GM12878 (cell line): ENCODE data around the gene ZNF530. TPM values are rescaled to one million over a fixed set of nuclear protein-coding genes. Genes with fewer than 3 reads are reported as not detected.

Experiments
- CTCF ChIP-seq, 3 experiments: IDR thresholded peaks in 2 of 3; conservative IDR thresholded peaks in 1 of 3; 2 replicates each; pipeline ENCODE4 v1.5.1; 2011; ENCODE audit warnings: low read depth in 3 of 3, low read length in 3 of 3, mild to moderate bottlenecking in 3 of 3, control low read depth in 2 of 3, moderate library complexity in 2 of 3, inconsistent platforms in 1 of 3, mixed read lengths in 1 of 3; ENCODE audit not compliant: control insufficient read depth in 2 of 3, insufficient read depth in 1 of 3; ENCODE audit errors: extremely low read depth in 1 of 3
- E4F1 ChIP-seq: fragments of 450-650 bp; IDR thresholded peaks from 2 replicates; pipeline ENCODE4 v1.6.1; 2018; ENCODE audit warnings: borderline replicate concordance, mild to moderate bottlenecking; ENCODE audit not compliant: partially characterized antibody
- EED ChIP-seq: sonication (generic); IDR thresholded peaks from 2 replicates; pipeline ENCODE4 v1.6.1; 2016; ENCODE audit warnings: antibody characterized with exemption, low read depth
- EP300 ChIP-seq, 2 experiments: fragments of 150-350 bp in 1 of 2; IDR thresholded peaks; 2 replicates each; pipeline ENCODE4 v1.6.1; 2011 to 2012; ENCODE audit warnings: low read depth in 2 of 2, low read length in 2 of 2, borderline replicate concordance in 1 of 2, improper control_type of control experiment in 1 of 2, inconsistent platforms in 1 of 2; ENCODE audit not compliant: control insufficient read depth in 1 of 2
- FOS ChIP-seq: IDR thresholded peaks from 3 replicates; pipeline ENCODE4 v1.6.1; 2011; ENCODE audit warnings: borderline replicate concordance; ENCODE audit not compliant: insufficient read length; ENCODE audit errors: extremely low read depth
- KLF5 ChIP-seq: fragments of 450-650 bp; IDR thresholded peaks from 2 replicates; pipeline ENCODE4 v1.6.1; 2014; ENCODE audit warnings: mild to moderate bottlenecking; ENCODE audit not compliant: partially characterized antibody
- MTA3 ChIP-seq: IDR thresholded peaks from 2 replicates; pipeline ENCODE4 v1.6.1; 2012; ENCODE audit warnings: low read length, inconsistent platforms, borderline replicate concordance
- NFYB ChIP-seq: IDR thresholded peaks from 2 replicates; pipeline ENCODE4 v1.6.1; 2011; ENCODE audit warnings: low read depth, mild to moderate bottlenecking, low read length, improper control_type of control experiment, moderate library complexity; ENCODE audit not compliant: insufficient read depth
- NR2C1 ChIP-seq: fragments of 450-650 bp; IDR thresholded peaks from 2 replicates; pipeline ENCODE4 v1.6.1; 2017; ENCODE audit warnings: antibody characterized with exemption, mild to moderate bottlenecking, moderate library complexity
- NR2F1 ChIP-seq: fragments of 450-650 bp; conservative IDR thresholded peaks from 2 replicates; pipeline ENCODE4 v1.6.1; 2017; ENCODE audit warnings: mild to moderate bottlenecking
- PKNOX1 ChIP-seq: fragments of 450-650 bp; IDR thresholded peaks from 2 replicates; pipeline ENCODE4 v1.6.1; 2016; ENCODE audit warnings: mild to moderate bottlenecking
- POLR2AphosphoS2 ChIP-seq: IDR thresholded peaks from 2 replicates; pipeline ENCODE4 v1.6.1; 2011; ENCODE audit warnings: low read depth, mild to moderate bottlenecking, low read length, improper control_type of control experiment, moderate library complexity
- POLR2AphosphoS5 ChIP-seq: IDR thresholded peaks from 2 replicates; pipeline ENCODE4 v1.6.1; 2011; ENCODE audit warnings: mild to moderate bottlenecking, low read length, inconsistent platforms
- POU2F2 ChIP-seq: IDR thresholded peaks from 3 replicates; pipeline ENCODE4 v1.6.1; 2011; ENCODE audit warnings: low read depth, mild to moderate bottlenecking, low read length, borderline replicate concordance
- RBBP5 ChIP-seq: fragments of 200-600 bp; sonication (generic); conservative IDR thresholded peaks from 2 replicates; pipeline ENCODE4 v1.6.1; 2016
- SIN3A ChIP-seq: IDR thresholded peaks from 2 replicates; pipeline ENCODE4 v1.6.1; 2012; ENCODE audit warnings: low read depth, low read length, improper control_type of control experiment
- SP1 ChIP-seq: IDR thresholded peaks from one replicate; pipeline ENCODE4 v1.6.1; 2011; ENCODE audit warnings: low read depth, low read length
- SPI1 ChIP-seq: IDR thresholded peaks from 2 replicates; pipeline ENCODE4 v1.6.1; 2011; ENCODE audit warnings: low read depth, mild to moderate bottlenecking, low read length, moderate library complexity, borderline replicate concordance; ENCODE audit not compliant: insufficient read depth
- SUZ12 ChIP-seq: fragments of 200-600 bp; sonication (generic); IDR thresholded peaks from one replicate; pipeline ENCODE4 v1.6.1; 2018; ENCODE audit warnings: antibody characterized with exemption, mild to moderate bottlenecking; ENCODE audit not compliant: unreplicated experiment
- YY1 ChIP-seq: IDR thresholded peaks from 2 replicates; pipeline ENCODE4 v1.6.1; 2011; ENCODE audit warnings: low read depth, mild to moderate bottlenecking, low read length
- polyA plus RNA-seq, 11 experiments: library from polyadenylated mRNA; depleted of rRNA in 4 of 11; unstranded in 6 of 11; stranded (reverse) in 5 of 11; fragments of >200 nt; fragmentation: Nextera tagmentation in 4 of 11; fragmentation: Illumina TruSeq in 1 of 11; extraction: Ambion mirVana in 4 of 11; extraction: Trizol in 1 of 11; gene quantifications; 1 replicate in 1 of 11; 2 replicates in 10 of 11; pipeline versions ENCODE4 v1.2.1 to v1.2.3, GENCODE V29; 2011 to 2016; ENCODE audit warnings: inconsistent platforms in 2 of 11, missing spikeins in 2 of 11, low read depth in 1 of 11
- total RNA-seq, 4 experiments: library from RNA; depleted of rRNA in 3 of 4; stranded (reverse); fragments of >200 nt in 3 of 4; fragmentation: Illumina TruSeq in 1 of 4; extraction: Trizol in 1 of 4; gene quantifications; 2 replicates each; pipeline versions ENCODE4 v1.2.1 to v1.2.3, GENCODE V29; 2013 to 2021
- TF ChIP-seq, protein P1 (sequence below): IDR thresholded peaks from 2 replicates; pipeline ENCODE4 v1.6.1; 2011; ENCODE audit warnings: mild to moderate bottlenecking, low read depth, low read length, moderate library complexity; ENCODE audit not compliant: insufficient replicate concordance

Gene ZNF530
- total and polyA plus RNA-seq, 10 of the 15 experiments (the other 5 are each of a cell fraction or from before 2014, with no cell fraction given): 1.9 to 9.3 (median 6.6) TPM

GRCh38 chr19:57632987-57633831 is 33.5 kb downstream of the ZNF530 start, which contains the start of gene ZNF211 (continued):
- TF ChIP-seq E4F1 (peak; percentile 67), YY1 (peak; percentile 90), RBBP5 (0 out of 2 replicates have a peak, but pooled peaks have one; percentile 48), EED (no peak), NR2C1 (peak; percentile 71), CTCF (IDR thresholded peaks at IDR 0.05 in 2 of 3, conservative IDR thresholded peaks at IDR 0.05 in 1 of 3; ENCODE audit: control insufficient read depth in 2 of 3, extremely low read depth in 1 of 3, insufficient read depth in 1 of 3, low read depth in 3 of 3, low read length in 3 of 3) (0 out of 6 replicates have a peak, but pooled peaks of 1 of the 3 experiments have one; percentile 6), KLF5 (no peak), SUZ12 (no peak), PKNOX1 (peak; percentile 99), POLR2AphosphoS2 (peak; percentile 58; the same call in 1 of the 2 replicates), SP1 (peak; percentile 95), POLR2AphosphoS5 (peak; percentile 67; the same call in 1 of the 2 replicates), SIN3A (peak; percentile 28; the same call in 1 of the 2 replicates), POU2F2 (peak; percentile 50; the same call in 1 of the 3 replicates), FOS (no peak), EP300 (IDR thresholded peaks at IDR 0.05; ENCODE audit: borderline replicate concordance in 1 of 2, control insufficient read depth in 1 of 2, low read depth in 2 of 2, low read length in 2 of 2) (0 out of 4 replicates have a peak, but pooled peaks of 1 of the 2 experiments have one; percentile 23), MTA3 (no peak), NFYB (peak; percentile 85), NR2F1 (0 out of 2 replicates have a peak, but pooled peaks have one; percentile 42), SPI1 (no peak)
- TF ChIP-seq, protein P1, sequence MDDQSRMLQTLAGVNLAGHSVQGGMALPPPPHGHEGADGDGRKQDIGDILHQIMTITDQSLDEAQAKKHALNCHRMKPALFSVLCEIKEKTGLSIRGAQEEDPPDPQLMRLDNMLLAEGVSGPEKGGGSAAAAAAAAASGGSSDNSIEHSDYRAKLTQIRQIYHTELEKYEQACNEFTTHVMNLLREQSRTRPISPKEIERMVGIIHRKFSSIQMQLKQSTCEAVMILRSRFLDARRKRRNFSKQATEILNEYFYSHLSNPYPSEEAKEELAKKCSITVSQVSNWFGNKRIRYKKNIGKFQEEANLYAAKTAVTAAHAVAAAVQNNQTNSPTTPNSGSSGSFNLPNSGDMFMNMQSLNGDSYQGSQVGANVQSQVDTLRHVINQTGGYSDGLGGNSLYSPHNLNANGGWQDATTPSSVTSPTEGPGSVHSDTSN: peak; percentile 98
